Right lobe of liver (tissue), 6 donors: ENCODE measurements around the gene PLET1. TPM values are rescaled to one million over a fixed set of nuclear protein-coding genes. Genes with fewer than 3 reads are reported as not detected.
A peak's percentile ranks its signal among the peaks of the same experiment; 100 is the strongest.

ENCODE experiments used
- ATAC-seq, 4 donors: fragments of 200-7000 bp; cut with Tn5 transposase; one replicate each; pipeline ENCODE4 v1.9.1; 2020; ENCODE audit warnings: mild to moderate bottlenecking in 4 of 4, moderate library complexity in 4 of 4
- DNase-seq, 3 donors: peaks; one replicate each; pipeline ENCODE4 v3.0.0-alpha.2; 2020
- H3K27ac ChIP-seq, 3 donors: fragments of 200-600 bp; one replicate each; pipeline ENCODE4 v1.8.0; 2022
- H3K27me3 ChIP-seq, 2 donors: fragments of 200-600 bp; one replicate each; pipeline ENCODE4 v1.8.0; 2022
- H3K36me3 ChIP-seq, 4 donors: fragments of 200-600 bp; sonication (generic) in 1 of 4; one replicate each; pipeline versions ENCODE4 v1.5.1 to v1.8.0; 2017 to 2022; ENCODE audit warnings: control low read depth in 1 of 4
- H3K4me1 ChIP-seq, 4 donors: fragments of 200-600 bp; sonication (generic) in 1 of 4; one replicate each; pipeline versions ENCODE4 v1.5.1 to v1.8.0; 2017 to 2022; ENCODE audit warnings: control low read depth in 1 of 4
- H3K4me3 ChIP-seq, 3 donors: fragments of 200-600 bp; one replicate each; pipeline ENCODE4 v1.8.0; 2022
- H3K9me3 ChIP-seq, 4 donors: fragments of 200-600 bp; sonication (generic) in 1 of 4; one replicate each; pipeline versions ENCODE4 v1.5.1 to v1.8.0; 2017 to 2022; ENCODE audit warnings: control low read depth in 1 of 4
- CTCF ChIP-seq, 4 donors: fragments of 200-600 bp in 3 of 4; fragments of 450-650 bp in 1 of 4; IDR thresholded peaks; one replicate each; pipeline versions ENCODE4 v1.5.1 to v1.8.0; 2016 to 2022; ENCODE audit warnings: antibody characterized with exemption in 4 of 4, mild to moderate bottlenecking in 2 of 4
- POLR2A ChIP-seq: fragments of 450-650 bp; IDR thresholded peaks from one replicate; pipeline ENCODE4 v1.6.1; 2017; ENCODE audit warnings: antibody characterized with exemption, mild to moderate bottlenecking
- WGBS: methylation state at CpG from one replicate; pipeline ENCODE4 v1.1.6; 2018; ENCODE audit warnings: low coverage, low lambda C conversion rate; ENCODE audit not compliant: insufficient coverage; ENCODE audit errors: missing lambda C conversion rate; 5-methylcytosine and 5-hydroxymethylcytosine counted together
- intact Hi-C, 2 donors: fragments of 100-400 bp; cut with DNase I; formaldehyde crosslinking; loops; one replicate each; pipeline versions ENCODE4 v1.11.2 to v1.14.1; 2022
- total RNA-seq, 6 experiments: library from RNA; depleted of rRNA in 2 of 6; stranded (reverse); fragments of >200 nt in 2 of 6; fragmentation: NEBNext Ultra II Directional in 3 of 6; extraction: Animal tissue kit (Norgen Biotek cat#: 25700) in 3 of 6; gene quantifications; one replicate each; pipeline versions ENCODE4 v1.1.0 to v1.2.4, GENCODE V29; 2016 to 2023
- donor health status: DM: no; HTN: yes; CAD: no.
- donor health status: DM: no; HTN: no; CAD: no.
- donor health status: DM: no; HTN: no; CAD: no.
- donor health status: DM: no; HTN: yes; CAD: no.
- donor health status: DM: no; HTN: yes; CAD: no.

Gene PLET1
- total RNA-seq, 6 experiments from 2014 or later, result not detected

GRCh38 chr11:112216561-112217105, 44.0 kb downstream of the PLET1 start:
- Histone ChIP-seq H3K36me3 (no peaks in the 10 kb centered on the region), H3K9me3 (no peaks in the 10 kb centered on the region), H3K27me3 (no peaks in the 10 kb centered on the region), H3K4me1 (peaks cover 2 to 78% (median 26%) of the 10 kb centered on the region in 4 donors), H3K27ac (peak overlapping the region; percentile 52 to 96 (median 82)), H3K4me3 (no peak overlapping the region)
- intact Hi-C loops, result loop anchor here in 1 of 2 donors (5.0 kb wide), 1 partner anchor 66 kb away; no protein-coding TSS in a partner anchor
- DNase-seq, result peak in 2 of 3 donors; percentile 65 to 74
- 33% methylated on average over 1 of the region's 1 CpG for WGBS
- peak; percentile 53 to 80 (median 72) for ATAC-seq
- TF ChIP-seq CTCF (IDR thresholded peaks at IDR 0.05), result no peak
- TF ChIP-seq POLR2A, result no peak

DNA sequence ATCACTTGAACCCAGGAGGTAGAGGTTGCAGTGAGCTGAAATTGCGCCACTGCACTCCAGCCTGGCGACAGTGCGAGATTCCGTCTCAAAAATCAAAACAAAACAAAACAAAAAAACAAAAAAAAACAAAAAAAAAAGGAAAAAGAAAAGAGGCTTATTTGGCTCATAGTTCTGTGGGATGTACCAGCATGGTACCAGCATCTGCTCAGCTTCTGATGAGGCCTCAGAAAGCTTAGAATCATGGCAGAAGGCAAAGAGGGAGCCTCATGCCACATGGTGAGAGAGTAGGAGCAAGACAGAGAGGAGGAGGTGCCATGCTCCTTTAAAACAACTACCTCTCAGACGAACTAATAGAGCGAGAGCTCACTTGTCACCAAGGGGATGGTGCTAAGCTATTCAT, 45.0 kb downstream of the PLET1 start:
- ATAC-seq, result no peak

DNA sequence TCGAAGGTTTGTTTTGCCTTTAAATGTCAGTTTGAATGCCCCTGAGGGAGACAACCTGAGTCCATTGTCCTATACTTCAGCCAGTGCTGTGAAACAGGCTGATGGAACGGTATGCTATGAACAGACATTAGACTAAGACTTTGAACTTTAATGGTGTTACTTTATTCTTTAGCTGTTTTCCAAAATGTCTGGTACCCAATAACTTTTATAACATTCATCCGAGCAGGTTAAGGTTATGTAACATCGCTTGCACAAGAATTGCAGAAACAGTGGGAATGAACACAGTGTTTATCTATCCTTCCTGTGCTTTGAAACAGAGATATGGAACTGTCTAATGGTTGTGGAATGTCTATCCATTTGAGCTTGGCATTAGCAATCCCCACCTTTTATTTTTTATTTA, 46.9 kb downstream of the PLET1 start:
- Histone ChIP-seq H3K9me3 (no peaks in the 10 kb centered on the region), H3K27me3 (no peaks in the 10 kb centered on the region), H3K4me1 (peaks cover 0 to 77% (median 19%) of the 10 kb centered on the region in 4 donors), H3K27ac (peak overlapping the region; percentile 45 to 96 (median 80)), H3K36me3 (no peaks in the 10 kb centered on the region), H3K4me3 (no peak overlapping the region)
- WGBS, result 27% methylated on average over 4 of the region's 4 CpGs
- intact Hi-C loops, result no loop called here
- peak; percentile 62 to 77 (median 68) for ATAC-seq
- peak; percentile 29 for TF ChIP-seq POLR2A
- no peak for TF ChIP-seq CTCF (IDR thresholded peaks at IDR 0.05)
- peak in 1 of 3 donors; percentile 59 for DNase-seq

More for the DNA sequence above, 45.0 kb downstream of the PLET1 start:
- no peak overlapping the region for H3K4me3 ChIP-seq
- intact Hi-C loops, result loop anchor here in 1 of 2 donors (5.0 kb wide), 1 partner anchor 67 kb away; no protein-coding TSS in a partner anchor
- WGBS, result 72% methylated on average over 6 of the region's 6 CpGs
- no peak for DNase-seq
- no peaks in the 10 kb centered on the region for H3K9me3 ChIP-seq
- H3K36me3 ChIP-seq, result no peaks in the 10 kb centered on the region
- TF ChIP-seq CTCF (IDR thresholded peaks at IDR 0.05) (no peak), POLR2A (no peak)
- no peaks in the 10 kb centered on the region for H3K27me3 ChIP-seq
- H3K27ac ChIP-seq, result peak overlapping the region; percentile 45 to 96 (median 80)
- H3K4me1 ChIP-seq, result peaks cover 0 to 78% (median 24%) of the 10 kb centered on the region in 4 donors

GRCh38 chr11:112212710-112213109, 48.0 kb downstream of the PLET1 start:
- H3K4me1 ChIP-seq, result peaks cover 0 to 77% (median 18%) of the 10 kb centered on the region in 4 donors
- intact Hi-C loops, result no loop called here
- H3K27me3 ChIP-seq, result no peaks in the 10 kb centered on the region
- TF ChIP-seq POLR2A (no peak), CTCF (IDR thresholded peaks at IDR 0.05) (no peak)
- H3K27ac ChIP-seq, result peak overlapping the region in 2 of 3 donors; percentile 80 to 96
- H3K4me3 ChIP-seq, result no peak overlapping the region
- peaks cover 0 to under 1% (median 0%) of the 10 kb centered on the region in 4 donors for H3K36me3 ChIP-seq
- no peak for ATAC-seq
- H3K9me3 ChIP-seq, result no peaks in the 10 kb centered on the region
- DNase-seq, result no peak
